CMK (cell line): ENCODE measurements around the gene FNDC5.

ENCODE experiments used
- DNase-seq: peaks from one replicate; pipeline ENCODE4 v3.0.0-alpha.2; 2010; ENCODE audit warnings: low read depth

The FNDC5 gene

GRCh38 chr1:32897082-32898049 lies 26.7 kb upstream of the FNDC5 start:
- no peak for DNase-seq

GRCh38 chr1:32896451-32896850 lies 25.7 kb upstream of the FNDC5 start:
- no peak for DNase-seq

- no peak for DNase-seq
Measured at GRCh38 chr1:32895325-32896215, 24.9 kb upstream of the FNDC5 start.

GRCh38 chr1:32894681-32895080 lies 24.0 kb upstream of the FNDC5 start:
- no peak for DNase-seq

GRCh38 chr1:32894019-32894600 lies 23.4 kb upstream of the FNDC5 start:
- no peak for DNase-seq

- DNase-seq, result no peak
Measured at GRCh38 chr1:32893198-32894018, 22.7 kb upstream of the FNDC5 start.

- no peak for DNase-seq
Measured at GRCh38 chr1:32892368-32893197, 21.9 kb upstream of the FNDC5 start.

GRCh38 chr1:32891630-32892029 lies 20.9 kb upstream of the FNDC5 start:
- no peak for DNase-seq

GRCh38 chr1:32891241-32891570 lies 20.5 kb upstream of the FNDC5 start:
- no peak for DNase-seq

GRCh38 chr1:32890516-32891240 lies 20.0 kb upstream of the FNDC5 start:
- no peak for DNase-seq

GRCh38 chr1:32889731-32890278 lies 19.1 kb upstream of the FNDC5 start:
- no peak for DNase-seq

- no peak for DNase-seq
Measured at GRCh38 chr1:32888677-32889420, 18.1 kb upstream of the FNDC5 start.

GRCh38 chr1:32888134-32888533 lies 17.4 kb upstream of the FNDC5 start:
- no peak for DNase-seq

- no peak for DNase-seq
Measured at GRCh38 chr1:32887623-32888022, 16.9 kb upstream of the FNDC5 start.

- no peak for DNase-seq
Measured at GRCh38 chr1:32886828-32887414, 16.2 kb upstream of the FNDC5 start.

- DNase-seq, result no peak
Measured at GRCh38 chr1:32886004-32886827, 15.5 kb upstream of the FNDC5 start, which contains the start of gene HPCA. TSS of gene HPCA (plus strand) at chr1:32886491. CDS start at chr1:32888899, 2,408 bp downstream.

GRCh38 chr1:32885676-32886003 lies 14.9 kb upstream of the FNDC5 start:
- DNase-seq, result no peak

GRCh38 chr1:32884726-32885125 lies 14.0 kb upstream of the FNDC5 start:
- DNase-seq, result no peak
